ENCODE results near the gene CLEC4G.

Gene CLEC4G

GRCh38 chr19:7691497-7691896, 40.4 kb downstream of the CLEC4G start:
- no peak for DNase-seq

GRCh38 chr19:7690779-7691258, 41.1 kb downstream of the CLEC4G start:
- DNase-seq: no peak

- DNase-seq: no peak
Observed at GRCh38 chr19:7689165-7689564, 42.7 kb downstream of the CLEC4G start.

- DNase-seq: no peak
Observed at GRCh38 chr19:7687177-7687576, 44.7 kb downstream of the CLEC4G start.

GRCh38 chr19:7685546-7686445, 46.1 kb downstream of the CLEC4G start:
- peak; percentile 24 for DNase-seq

GRCh38 chr19:7682175-7682855, 49.6 kb downstream of the CLEC4G start:
- no peak for DNase-seq

- DNase-seq: peak; percentile 51
Observed at GRCh38 chr19:7681340-7682174, 50.4 kb downstream of the CLEC4G start.

GRCh38 chr19:7680606-7681339, 51.1 kb downstream of the CLEC4G start, which contains the start of gene TRAPPC5:
Gene TRAPPC5, plus strand, starts transcription at chr19:7680833. Its CDS starts 1,421 bp downstream, at chr19:7682254.
- peak; percentile 69 for DNase-seq

GRCh38 chr19:7679771-7680605, 51.9 kb downstream of the CLEC4G start:
- DNase-seq: no peak

GRCh38 chr19:7678971-7679751, 52.7 kb downstream of the CLEC4G start:
- DNase-seq: no peak

Data from NCI-H226 (cell line).